ENCODE results near the gene TCOF1. TPM values are rescaled to one million over a fixed set of nuclear protein-coding genes. Genes with fewer than 3 reads are reported as not detected.

The TCOF1 gene
- total and polyA plus RNA-seq, 8 donors: 8.7 to 19.9 (median 13.7) TPM

DNA sequence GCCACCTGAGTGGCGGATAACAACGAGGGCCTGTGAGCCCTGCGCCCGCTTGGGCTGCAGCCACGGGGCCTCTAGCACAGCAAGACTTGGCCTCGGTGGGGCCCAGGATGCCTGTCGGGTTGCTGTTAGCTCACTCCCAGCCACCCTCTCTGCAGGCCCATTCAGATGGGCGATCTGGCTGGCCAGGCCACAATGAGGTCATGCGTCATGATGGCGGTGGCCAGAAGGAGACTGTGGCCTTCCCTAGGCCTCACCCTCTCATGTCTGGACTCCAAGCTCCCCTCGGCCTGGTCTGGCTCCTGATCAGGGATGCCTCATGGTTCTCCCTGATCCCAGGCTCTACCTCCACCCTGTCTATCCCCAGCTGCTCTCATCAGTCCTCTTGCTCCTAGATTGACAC is 19.0 kb upstream of the TCOF1 start:
- intact Hi-C loops (cut with DNase I): no loop called here
- TF ChIP-seq, protein P1, sequence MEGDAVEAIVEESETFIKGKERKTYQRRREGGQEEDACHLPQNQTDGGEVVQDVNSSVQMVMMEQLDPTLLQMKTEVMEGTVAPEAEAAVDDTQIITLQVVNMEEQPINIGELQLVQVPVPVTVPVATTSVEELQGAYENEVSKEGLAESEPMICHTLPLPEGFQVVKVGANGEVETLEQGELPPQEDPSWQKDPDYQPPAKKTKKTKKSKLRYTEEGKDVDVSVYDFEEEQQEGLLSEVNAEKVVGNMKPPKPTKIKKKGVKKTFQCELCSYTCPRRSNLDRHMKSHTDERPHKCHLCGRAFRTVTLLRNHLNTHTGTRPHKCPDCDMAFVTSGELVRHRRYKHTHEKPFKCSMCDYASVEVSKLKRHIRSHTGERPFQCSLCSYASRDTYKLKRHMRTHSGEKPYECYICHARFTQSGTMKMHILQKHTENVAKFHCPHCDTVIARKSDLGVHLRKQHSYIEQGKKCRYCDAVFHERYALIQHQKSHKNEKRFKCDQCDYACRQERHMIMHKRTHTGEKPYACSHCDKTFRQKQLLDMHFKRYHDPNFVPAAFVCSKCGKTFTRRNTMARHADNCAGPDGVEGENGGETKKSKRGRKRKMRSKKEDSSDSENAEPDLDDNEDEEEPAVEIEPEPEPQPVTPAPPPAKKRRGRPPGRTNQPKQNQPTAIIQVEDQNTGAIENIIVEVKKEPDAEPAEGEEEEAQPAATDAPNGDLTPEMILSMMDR (IDR thresholded peaks at IDR 0.05): no peak
- no peak for FAIRE-seq
- Histone ChIP-seq H3K9me3 (no peaks in the 10 kb centered on the region), H3K27ac (no peak overlapping the region), H3K4me1 (no peaks in the 10 kb centered on the region), H3K27me3 (no peaks in the 10 kb centered on the region), H3K4me3 (no peak overlapping the region), H3K36me3 (no peaks in the 10 kb centered on the region)
- ATAC-seq: no peak
- no peak for DNase-seq
- 84 to 89% methylated on average over 11 of the region's 11 CpGs for WGBS, 2 donors

DNA sequence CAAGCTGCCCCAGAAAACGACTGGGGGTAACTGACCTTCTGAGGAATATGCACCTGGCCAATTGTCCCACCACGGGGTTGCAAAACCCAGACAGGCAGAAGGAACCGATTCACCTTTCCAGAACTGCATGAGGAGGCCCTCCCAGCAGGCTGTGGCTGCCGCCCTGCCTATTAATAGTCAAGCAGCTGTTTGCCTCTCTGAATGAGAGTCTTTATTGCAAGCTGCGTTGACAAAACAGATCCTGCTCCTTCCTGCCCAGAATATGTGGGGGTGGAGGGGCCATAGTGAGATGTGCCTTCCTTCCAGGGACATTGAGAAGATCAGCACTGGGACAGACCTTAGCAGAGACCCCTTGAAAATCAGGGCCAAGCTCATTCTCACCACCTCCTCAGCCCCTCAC is 18.3 kb upstream of the TCOF1 start:
- Histone ChIP-seq H3K4me3 (no peak overlapping the region), H3K9me3 (no peaks in the 10 kb centered on the region), H3K36me3 (no peaks in the 10 kb centered on the region), H3K27ac (no peak overlapping the region), H3K4me1 (no peaks in the 10 kb centered on the region), H3K27me3 (no peaks in the 10 kb centered on the region)
- DNase-seq: no peak
- TF ChIP-seq, protein P1 (IDR thresholded peaks at IDR 0.05): no peak
- WGBS, 2 donors: 65 to 73% methylated on average over 5 of the region's 5 CpGs
- no peak for ATAC-seq
- intact Hi-C loops (cut with DNase I): no loop called here
- FAIRE-seq: no peak

DNA sequence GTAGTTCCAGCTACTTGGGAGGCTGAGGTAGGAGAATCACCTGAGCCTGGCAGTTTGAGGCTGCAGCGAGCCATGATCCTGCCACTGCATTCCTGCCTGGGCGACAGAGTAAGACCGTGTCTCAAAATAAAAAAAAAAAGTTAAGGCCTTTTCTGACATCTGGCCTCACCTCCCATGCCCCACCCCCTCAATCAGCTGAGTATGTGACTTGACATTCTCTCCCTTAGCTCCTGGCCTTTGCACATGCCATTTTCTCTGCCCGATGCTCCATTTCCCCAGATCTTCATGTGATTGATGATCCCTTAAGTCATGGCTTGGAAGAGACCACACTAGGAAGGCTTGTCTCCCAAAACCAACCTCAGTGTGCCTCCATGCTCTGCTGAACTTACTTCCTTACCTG is 17.7 kb upstream of the TCOF1 start:
- Histone ChIP-seq H3K4me3 (no peak overlapping the region), H3K27ac (no peak overlapping the region), H3K27me3 (no peaks in the 10 kb centered on the region), H3K4me1 (no peaks in the 10 kb centered on the region), H3K36me3 (no peaks in the 10 kb centered on the region), H3K9me3 (no peaks in the 10 kb centered on the region)
- intact Hi-C loops (cut with DNase I): loop anchor here in 1 of 3 donors (10.0 kb wide), 1 partner anchor 215 kb away; no protein-coding TSS in a partner anchor
- DNase-seq: no peak
- FAIRE-seq: no peak
- ATAC-seq: no peak
- WGBS, 2 donors: 84 to 93% methylated on average over 4 of the region's 4 CpGs
- TF ChIP-seq, protein P1 (IDR thresholded peaks at IDR 0.05): no peak

DNA sequence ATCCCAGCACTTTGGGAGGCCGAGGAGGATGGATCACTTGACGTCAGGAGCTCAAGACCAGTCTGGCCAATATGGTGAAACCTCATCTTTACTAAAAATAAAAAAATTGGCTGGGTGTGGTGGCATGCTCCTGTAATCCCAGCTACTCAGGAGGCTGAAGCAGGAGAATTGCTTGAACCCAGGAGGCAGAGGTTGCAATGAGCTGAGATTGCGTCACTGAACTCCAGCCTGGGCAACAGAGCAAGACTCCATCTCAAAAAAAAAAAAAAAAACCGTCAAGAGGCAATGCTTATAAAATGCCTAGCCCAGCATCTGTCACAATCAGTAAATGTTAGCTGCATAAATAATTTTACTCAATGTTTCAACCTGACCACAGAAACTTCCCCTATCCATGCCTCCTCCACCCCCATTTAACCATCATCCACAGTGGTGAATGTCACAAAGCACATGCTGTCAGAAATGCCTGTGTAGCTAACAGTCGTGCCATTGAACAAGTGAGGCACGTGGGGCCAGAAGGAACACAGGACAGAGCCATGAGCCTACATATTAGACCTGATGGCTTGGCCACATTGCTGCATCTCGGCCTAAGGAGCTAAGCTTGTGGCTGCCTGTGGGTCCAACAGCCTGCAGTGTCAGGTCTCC is 16.8 kb upstream of the TCOF1 start:
- no peak overlapping the region for H3K27ac ChIP-seq
- intact Hi-C loops (cut with DNase I): loop anchor here in 1 of 3 donors (10.0 kb wide), 1 partner anchor 216 kb away; no protein-coding TSS in a partner anchor
- TF ChIP-seq, protein P1 (IDR thresholded peaks at IDR 0.05): no peak
- DNase-seq (no peak), FAIRE-seq (no peak), ATAC-seq (no peak)
- no peak overlapping the region for H3K4me3 ChIP-seq
- no peaks in the 10 kb centered on the region for H3K9me3 ChIP-seq
- WGBS, 2 donors: 72 to 80% methylated on average over 7 of the region's 7 CpGs
- no peaks in the 10 kb centered on the region for H3K4me1 ChIP-seq
- H3K27me3 ChIP-seq: no peaks in the 10 kb centered on the region
- no peaks in the 10 kb centered on the region for H3K36me3 ChIP-seq

DNA sequence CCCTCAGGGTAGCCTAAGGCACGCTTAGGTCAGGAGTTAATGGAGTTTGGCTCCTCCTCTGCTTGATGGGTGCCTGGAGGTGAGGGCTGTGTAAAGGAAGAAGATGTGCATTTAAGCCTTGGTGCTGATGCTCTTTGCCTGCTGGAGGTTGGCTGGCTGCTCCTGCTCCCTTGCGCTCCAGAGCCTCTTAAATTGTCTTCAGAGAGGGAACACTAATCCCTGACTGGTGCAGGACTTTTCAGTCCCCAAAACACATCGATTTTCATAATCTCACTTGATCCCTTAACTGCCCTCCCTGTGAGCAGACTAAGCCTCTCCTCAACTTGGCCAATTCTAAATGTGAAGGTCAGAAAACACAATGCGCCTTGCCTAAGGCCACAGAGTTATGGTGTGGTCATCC is 16.2 kb upstream of the TCOF1 start:
- ATAC-seq: no peak
- intact Hi-C loops (cut with DNase I): loop anchor here in 1 of 3 donors (10.0 kb wide), 1 partner anchor 217 kb away; no protein-coding TSS in a partner anchor

More for the DNA sequence above, 16.2 kb upstream of the TCOF1 start:
- no peaks in the 10 kb centered on the region for H3K4me1 ChIP-seq
- TF ChIP-seq, protein P1 (IDR thresholded peaks at IDR 0.05): no peak
- H3K4me3 ChIP-seq: no peak overlapping the region
- no peak overlapping the region for H3K27ac ChIP-seq
- H3K9me3 ChIP-seq: no peaks in the 10 kb centered on the region
- 73 to 80% methylated on average over 4 of the region's 4 CpGs for WGBS, 2 donors
- FAIRE-seq (no peak), DNase-seq (no peak)
- no peaks in the 10 kb centered on the region for H3K36me3 ChIP-seq
- H3K27me3 ChIP-seq: no peaks in the 10 kb centered on the region

Data from pancreas (tissue), 10 donors.